Measurements from ENCODE around the gene CDCA8.
A peak's percentile ranks its signal among the peaks of the same experiment; 100 is the strongest.
"Not testable (repeated sequence)": the region's sequence is repeated elsewhere in the genome, so short reads cannot be mapped to it uniquely, and the experiment has no call there.

The CDCA8 gene

DNA sequence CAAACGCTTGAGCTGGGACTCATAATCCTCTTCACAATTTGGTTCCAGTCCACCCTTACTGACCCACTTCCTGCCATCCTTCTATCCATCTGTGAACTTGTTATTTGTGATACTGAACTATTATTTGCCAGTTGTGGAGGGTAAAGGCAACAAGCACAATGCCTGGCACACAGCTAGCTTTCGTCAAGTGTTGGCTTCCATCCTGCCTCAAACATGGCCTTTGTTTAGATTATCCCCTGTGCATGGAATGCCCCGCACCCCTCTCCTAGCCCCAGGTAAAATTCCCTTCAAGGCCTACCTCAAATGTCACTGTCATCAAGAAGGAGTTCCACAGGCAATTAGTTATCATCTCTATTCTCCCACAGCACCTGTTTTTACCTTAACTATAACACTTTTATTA, 11.4 kb upstream of the CDCA8 start:
- TF ChIP-seq, protein P1, sequence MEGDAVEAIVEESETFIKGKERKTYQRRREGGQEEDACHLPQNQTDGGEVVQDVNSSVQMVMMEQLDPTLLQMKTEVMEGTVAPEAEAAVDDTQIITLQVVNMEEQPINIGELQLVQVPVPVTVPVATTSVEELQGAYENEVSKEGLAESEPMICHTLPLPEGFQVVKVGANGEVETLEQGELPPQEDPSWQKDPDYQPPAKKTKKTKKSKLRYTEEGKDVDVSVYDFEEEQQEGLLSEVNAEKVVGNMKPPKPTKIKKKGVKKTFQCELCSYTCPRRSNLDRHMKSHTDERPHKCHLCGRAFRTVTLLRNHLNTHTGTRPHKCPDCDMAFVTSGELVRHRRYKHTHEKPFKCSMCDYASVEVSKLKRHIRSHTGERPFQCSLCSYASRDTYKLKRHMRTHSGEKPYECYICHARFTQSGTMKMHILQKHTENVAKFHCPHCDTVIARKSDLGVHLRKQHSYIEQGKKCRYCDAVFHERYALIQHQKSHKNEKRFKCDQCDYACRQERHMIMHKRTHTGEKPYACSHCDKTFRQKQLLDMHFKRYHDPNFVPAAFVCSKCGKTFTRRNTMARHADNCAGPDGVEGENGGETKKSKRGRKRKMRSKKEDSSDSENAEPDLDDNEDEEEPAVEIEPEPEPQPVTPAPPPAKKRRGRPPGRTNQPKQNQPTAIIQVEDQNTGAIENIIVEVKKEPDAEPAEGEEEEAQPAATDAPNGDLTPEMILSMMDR (IDR thresholded peaks at IDR 0.05; ENCODE audit: low read depth, low read length, missing control alignments) = no peak
- DNase-seq (ENCODE audit: extremely low read depth, low read depth) = no peak
- no peak overlapping the region for H3K4me3 ChIP-seq (replicated peaks; ENCODE audit: low read depth, low read length)

DNA sequence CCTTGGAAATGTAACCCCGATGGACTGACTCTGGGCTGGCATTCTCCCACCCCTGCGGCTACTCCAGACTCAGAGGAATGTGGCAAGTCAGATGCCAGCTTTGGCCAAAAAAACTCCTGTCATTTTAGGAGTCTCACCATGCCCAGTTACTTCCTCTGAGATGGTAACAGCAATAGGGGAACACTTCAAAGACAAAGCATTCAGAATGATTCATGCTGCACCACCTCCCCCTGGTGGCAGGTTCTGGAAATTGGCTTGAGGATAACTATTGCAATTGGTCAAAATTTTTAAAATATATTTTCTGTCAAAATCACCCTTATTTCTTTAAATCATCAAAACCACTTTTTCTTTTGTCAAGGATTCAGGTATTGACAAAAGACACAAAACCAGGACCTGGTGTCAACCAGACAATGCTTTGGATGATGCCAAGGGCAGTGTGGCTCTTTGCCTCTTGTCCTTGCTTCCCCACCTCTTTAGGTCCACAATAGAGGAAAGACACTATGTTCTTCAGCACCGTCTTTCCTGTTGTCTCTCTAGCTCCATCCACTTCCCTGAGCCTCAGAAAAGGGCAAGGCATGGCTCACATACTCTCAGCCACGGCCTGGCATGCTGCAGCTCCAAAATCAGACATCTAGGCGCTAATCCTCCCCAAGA, 9.9 kb upstream of the CDCA8 start:
- H3K4me3 ChIP-seq (replicated peaks; ENCODE audit: low read depth, low read length) = no peak overlapping the region
- DNase-seq (ENCODE audit: extremely low read depth, low read depth) = no peak
- TF ChIP-seq, protein P1 (IDR thresholded peaks at IDR 0.05; ENCODE audit: low read depth, low read length, missing control alignments) = peak; percentile 85

DNA sequence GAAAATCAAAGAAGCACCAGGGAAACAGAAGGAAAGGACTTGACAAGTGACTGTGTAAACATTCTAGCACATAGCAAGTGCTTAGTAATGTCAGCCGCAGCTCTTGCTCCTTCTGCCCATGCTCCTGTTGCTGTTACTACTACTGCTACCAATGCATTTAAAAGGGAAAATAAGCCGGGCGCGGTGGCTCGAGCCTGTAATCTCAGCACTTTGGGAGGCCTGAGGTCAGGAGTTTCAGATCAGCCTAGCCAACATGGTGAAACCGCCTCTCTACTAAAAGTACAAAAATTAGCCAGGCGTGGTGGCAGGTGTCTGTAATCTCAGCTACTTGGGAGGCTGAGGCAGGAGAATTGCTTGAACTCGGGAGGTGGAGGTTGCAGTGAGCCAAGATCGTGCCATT, 8.1 kb upstream of the CDCA8 start:
- not testable (repeated sequence) for DNase-seq (ENCODE audit: extremely low read depth, low read depth); H3K4me3 ChIP-seq (replicated peaks; ENCODE audit: low read depth, low read length)

DNA sequence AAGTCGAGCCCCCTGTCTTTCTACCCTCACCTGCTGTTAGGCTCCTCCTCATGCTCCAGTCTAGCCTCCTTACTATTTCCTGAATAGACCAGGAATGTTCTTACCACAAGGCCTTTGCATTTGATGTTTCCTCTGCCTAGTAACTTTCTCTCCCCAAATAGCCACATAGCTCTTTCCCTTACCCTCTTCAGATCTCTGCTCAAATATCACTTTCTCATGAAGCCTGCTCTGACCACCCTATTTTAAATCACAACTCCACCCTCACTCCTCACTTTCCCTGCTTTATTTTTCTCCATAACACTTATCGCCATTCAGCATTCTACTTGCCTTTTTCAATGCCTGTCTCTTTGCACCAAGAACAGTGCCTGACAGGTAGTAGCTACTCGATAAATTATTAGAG, 6.6 kb upstream of the CDCA8 start:
- no peak for DNase-seq (ENCODE audit: extremely low read depth, low read depth)
- TF ChIP-seq, protein P1 (IDR thresholded peaks at IDR 0.05; ENCODE audit: low read depth, low read length, missing control alignments) = no peak
- H3K4me3 ChIP-seq (replicated peaks; ENCODE audit: low read depth, low read length) = no peak overlapping the region

DNA sequence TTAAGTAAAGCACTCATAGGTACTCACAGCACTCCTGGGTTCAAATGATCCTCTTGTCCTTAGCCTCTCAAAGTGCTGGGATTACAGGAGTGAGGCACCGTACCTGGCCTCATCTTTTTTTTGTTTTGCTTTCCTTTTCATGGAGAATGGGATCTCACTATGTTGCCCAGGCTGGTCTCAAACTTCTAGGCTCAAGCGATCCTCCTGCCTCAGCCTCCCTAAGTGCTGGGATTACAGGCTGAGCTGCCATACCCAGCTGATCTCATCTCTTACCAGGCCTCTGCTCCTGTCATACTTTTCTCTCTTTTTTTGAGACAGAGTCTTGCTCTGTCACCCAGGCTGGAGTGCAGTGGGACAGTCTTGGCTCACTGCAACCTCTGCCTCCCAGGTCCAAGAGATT, 4.6 kb upstream of the CDCA8 start:
- not testable (repeated sequence) for H3K4me3 ChIP-seq (replicated peaks; ENCODE audit: low read depth, low read length); DNase-seq (ENCODE audit: extremely low read depth, low read depth)

DNA sequence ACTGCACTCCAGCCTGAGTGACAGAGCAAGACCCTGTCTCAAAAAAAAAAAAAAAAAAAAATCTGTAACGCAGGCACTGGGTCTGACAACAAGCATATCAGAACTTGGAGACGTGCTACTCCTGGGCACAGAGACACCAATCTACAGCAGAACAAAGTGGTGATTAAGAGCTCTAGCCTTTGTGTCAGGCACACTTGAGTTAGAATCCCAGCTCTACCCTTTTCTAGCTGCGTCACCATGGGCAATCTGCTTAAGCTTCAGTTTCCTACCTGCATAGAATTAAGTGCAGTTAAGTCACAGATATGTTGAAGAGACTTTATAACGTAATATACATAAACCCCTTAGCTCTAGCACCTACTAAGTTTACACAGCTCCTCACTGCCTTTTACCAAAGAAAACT, 3.4 kb upstream of the CDCA8 start:
- TF ChIP-seq, protein P1 (IDR thresholded peaks at IDR 0.05; ENCODE audit: low read depth, low read length, missing control alignments) = no peak
- no peak for DNase-seq (ENCODE audit: extremely low read depth, low read depth)
- H3K4me3 ChIP-seq (replicated peaks; ENCODE audit: low read depth, low read length) = peak overlapping the region; percentile 85

DNA sequence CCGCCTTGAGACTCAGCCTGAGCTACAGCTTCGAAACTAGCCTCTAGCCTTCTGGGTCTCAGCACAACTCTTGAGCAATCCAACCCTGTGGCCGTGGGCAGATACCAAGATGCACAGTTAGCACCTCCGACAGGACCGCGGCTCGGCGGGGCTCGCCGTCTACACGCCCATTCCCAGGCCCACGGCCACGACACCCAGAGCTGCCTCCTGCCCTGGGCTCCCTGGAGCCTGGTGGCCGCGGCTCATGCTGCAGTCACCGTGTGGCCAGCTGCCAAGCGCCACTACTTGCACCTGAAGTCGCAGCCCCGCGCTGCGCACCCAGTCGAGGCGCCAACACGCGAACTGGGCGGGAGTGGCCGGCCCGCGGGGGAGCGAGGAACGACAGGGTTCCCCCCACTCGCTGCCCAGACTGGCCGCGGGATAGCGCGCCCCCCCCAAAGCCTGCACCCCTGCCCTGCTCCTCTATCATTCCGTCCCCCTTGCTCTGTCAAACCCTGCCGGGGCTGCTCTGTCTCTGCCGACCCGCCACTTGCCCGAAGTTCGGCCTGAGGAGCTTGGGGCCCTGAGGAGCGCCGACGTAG, 729 bp upstream of the CDCA8 start:
- H3K4me3 ChIP-seq (replicated peaks; ENCODE audit: low read depth, low read length) = peak overlapping the region; percentile 85
- no peak for DNase-seq (ENCODE audit: extremely low read depth, low read depth)
- TF ChIP-seq, protein P1 (IDR thresholded peaks at IDR 0.05; ENCODE audit: low read depth, low read length, missing control alignments) = no peak

DNA sequence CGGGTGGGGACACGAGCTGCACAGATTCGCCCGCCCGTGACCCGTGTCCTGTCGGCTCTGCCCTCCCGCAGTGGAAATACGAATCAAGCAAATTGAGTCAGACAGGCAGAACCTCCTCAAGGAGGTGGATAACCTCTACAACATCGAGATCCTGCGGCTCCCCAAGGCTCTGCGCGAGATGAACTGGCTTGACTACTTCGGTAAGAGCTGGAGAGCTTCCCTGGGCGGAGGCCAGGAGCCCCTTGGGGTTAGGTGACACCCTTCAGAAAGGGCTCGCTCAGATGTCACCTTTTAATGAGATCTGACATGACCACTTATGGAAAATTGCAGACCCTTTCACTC, 489 bp downstream of the CDCA8 start:
- TF ChIP-seq, protein P1 (IDR thresholded peaks at IDR 0.05; ENCODE audit: low read depth, low read length, missing control alignments) = no peak
- no peak for DNase-seq (ENCODE audit: extremely low read depth, low read depth)
- peak overlapping the region; percentile 85 for H3K4me3 ChIP-seq (replicated peaks; ENCODE audit: low read depth, low read length)

Data from HFF-Myc (cell line).